Skin of body (tissue), 2 donors: ENCODE measurements around the gene COL17A1. TPM values are rescaled to one million over a fixed set of nuclear protein-coding genes. Genes with fewer than 3 reads are reported as not detected.

Source experiments
- DNase-seq: peaks from one replicate; lab custom pipeline; 2025; lab: John Stamatoyannopoulos, UW
- total RNA-seq: library from RNA; depleted of rRNA; stranded (reverse); fragments of >200 nt; gene quantifications from one replicate; pipeline ENCODE4 v1.2.3, GENCODE V29; 2014

The COL17A1 gene
- total RNA-seq, 1 donor from 2014 or later: 128 TPM

GRCh38 chr10:104034401-104035193, 51.1 kb downstream of the COL17A1 start:
- DNase-seq: no peak

- no peak for DNase-seq
Observed at GRCh38 chr10:104033966-104034365, 51.7 kb downstream of the COL17A1 start.

GRCh38 chr10:104033401-104033930, 52.2 kb downstream of the COL17A1 start:
- DNase-seq: no peak

- DNase-seq: no peak
Observed at GRCh38 chr10:104032144-104032775, 53.4 kb downstream of the COL17A1 start.

- no peak for DNase-seq
Observed at GRCh38 chr10:104031631-104032030, 54.0 kb downstream of the COL17A1 start.

- DNase-seq: peak; percentile 95
Observed at GRCh38 chr10:104029521-104029860, 56.2 kb downstream of the COL17A1 start.

- peak; percentile 52 for DNase-seq
Observed at GRCh38 chr10:104028823-104029520, 56.7 kb downstream of the COL17A1 start.

GRCh38 chr10:104028146-104028545, 57.5 kb downstream of the COL17A1 start:
- DNase-seq: peak; percentile 40

- DNase-seq: no peak
Observed at GRCh38 chr10:104026762-104027161, 58.9 kb downstream of the COL17A1 start.

- DNase-seq: no peak
Observed at GRCh38 chr10:104025524-104025923, 60.2 kb downstream of the COL17A1 start.

GRCh38 chr10:104022026-104022425, 63.7 kb downstream of the COL17A1 start:
- DNase-seq: no peak

GRCh38 chr10:104021246-104021645, 64.4 kb downstream of the COL17A1 start:
- no peak for DNase-seq

- no peak for DNase-seq
Observed at GRCh38 chr10:104020020-104020419, 65.7 kb downstream of the COL17A1 start.

- no peak for DNase-seq
Observed at GRCh38 chr10:104018471-104018870, 67.2 kb downstream of the COL17A1 start.

GRCh38 chr10:104016661-104017060, 69.0 kb downstream of the COL17A1 start:
- no peak for DNase-seq

GRCh38 chr10:104014176-104014575, 71.5 kb downstream of the COL17A1 start:
- no peak for DNase-seq

- no peak for DNase-seq
Observed at GRCh38 chr10:104013489-104013888, 72.2 kb downstream of the COL17A1 start.

GRCh38 chr10:104011904-104012303, 73.8 kb downstream of the COL17A1 start:
- no peak for DNase-seq

GRCh38 chr10:104005172-104005863, 80.4 kb downstream of the COL17A1 start:
- no peak for DNase-seq

- DNase-seq: no peak
Observed at GRCh38 chr10:104002911-104003310, 82.8 kb downstream of the COL17A1 start.

GRCh38 chr10:103998805-103999204, 86.9 kb downstream of the COL17A1 start:
- no peak for DNase-seq

GRCh38 chr10:103995134-103995533, 90.5 kb downstream of the COL17A1 start:
- DNase-seq: no peak
